Central memory CD8-positive, alpha-beta T cell (primary cell): ENCODE data around the gene FSTL4.
A peak's percentile ranks its signal among the peaks of the same experiment; 100 is the strongest.

Experiments used
- ATAC-seq: fragments of 150-1000 bp; cut with Tn5 transposase; replicated peaks from 2 replicates; pipeline ENCODE4 v1.10.0; 2022; ENCODE audit warnings: mild to moderate bottlenecking, moderate FRiP score, moderate number of reproducible peaks; ENCODE audit not compliant: poor library complexity, severe bottlenecking; ENCODE audit errors: extremely low read depth
- DNase-seq, 2 donors: peaks; one replicate each; pipeline ENCODE4 v3.0.0; 2021; ENCODE audit warnings: low spot score in 2 of 2
- H3K27ac Mint-ChIP-seq: one replicate; pipeline ENCODE4 v1.8.0; 2022; ENCODE audit warnings: low read depth, mild to moderate bottlenecking, moderate library complexity, mixed read lengths
- H3K27me3 Mint-ChIP-seq: one replicate; pipeline ENCODE4 v1.8.0; 2022; ENCODE audit warnings: mixed read lengths
- H3K36me3 Mint-ChIP-seq: one replicate; pipeline ENCODE4 v1.8.0; 2022; ENCODE audit warnings: mild to moderate bottlenecking, moderate library complexity, mixed read lengths; ENCODE audit not compliant: insufficient read depth
- H3K4me1 Mint-ChIP-seq: one replicate; pipeline ENCODE4 v1.8.0; 2022; ENCODE audit warnings: mixed read lengths
- H3K4me3 Mint-ChIP-seq: one replicate; pipeline ENCODE4 v1.8.0; 2022; ENCODE audit warnings: mild to moderate bottlenecking, moderate library complexity, mixed read lengths
- H3K9me3 Mint-ChIP-seq: one replicate; pipeline ENCODE4 v1.8.0; 2022; ENCODE audit warnings: mixed read lengths

The FSTL4 gene

GRCh38 chr5:133474851-133475590 lies 137.3 kb downstream of the FSTL4 start:
- no peak for DNase-seq
- H3K9me3 Mint-ChIP-seq, result no peaks in the 10 kb centered on the region
- H3K4me3 Mint-ChIP-seq, result no peak overlapping the region
- ATAC-seq, result no peak
- no peak overlapping the region for H3K27ac Mint-ChIP-seq
- H3K36me3 Mint-ChIP-seq, result peaks cover 3% of the 10 kb centered on the region
- no peaks in the 10 kb centered on the region for H3K4me1 Mint-ChIP-seq
- peaks cover 62% of the 10 kb centered on the region for H3K27me3 Mint-ChIP-seq

DNA sequence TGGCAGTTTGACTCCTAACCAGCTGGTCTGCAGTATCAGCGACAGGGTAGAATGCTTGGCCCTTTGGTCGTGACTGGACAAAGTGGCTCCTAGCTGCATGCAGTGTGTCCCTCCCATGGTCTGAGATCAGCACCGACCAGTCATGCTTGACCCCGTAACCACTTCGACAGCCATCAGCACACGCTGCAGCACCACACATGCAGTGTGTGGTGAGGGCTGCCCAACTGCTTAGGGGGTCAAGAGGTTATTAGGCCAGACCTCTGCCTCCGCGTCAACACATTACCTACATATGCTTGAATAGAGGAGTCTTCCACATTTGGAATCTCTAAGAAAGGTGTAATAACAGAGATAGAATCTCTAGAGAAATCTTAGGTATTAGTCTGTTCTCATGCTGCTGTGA lies 139.1 kb downstream of the FSTL4 start:
- DNase-seq (no peak), ATAC-seq (no peak)
- no peaks in the 10 kb centered on the region for H3K4me1 Mint-ChIP-seq
- peaks cover 3% of the 10 kb centered on the region for H3K36me3 Mint-ChIP-seq
- peaks cover 61% of the 10 kb centered on the region for H3K27me3 Mint-ChIP-seq
- H3K4me3 Mint-ChIP-seq, result no peak overlapping the region
- H3K9me3 Mint-ChIP-seq, result no peaks in the 10 kb centered on the region
- H3K27ac Mint-ChIP-seq, result no peak overlapping the region

DNA sequence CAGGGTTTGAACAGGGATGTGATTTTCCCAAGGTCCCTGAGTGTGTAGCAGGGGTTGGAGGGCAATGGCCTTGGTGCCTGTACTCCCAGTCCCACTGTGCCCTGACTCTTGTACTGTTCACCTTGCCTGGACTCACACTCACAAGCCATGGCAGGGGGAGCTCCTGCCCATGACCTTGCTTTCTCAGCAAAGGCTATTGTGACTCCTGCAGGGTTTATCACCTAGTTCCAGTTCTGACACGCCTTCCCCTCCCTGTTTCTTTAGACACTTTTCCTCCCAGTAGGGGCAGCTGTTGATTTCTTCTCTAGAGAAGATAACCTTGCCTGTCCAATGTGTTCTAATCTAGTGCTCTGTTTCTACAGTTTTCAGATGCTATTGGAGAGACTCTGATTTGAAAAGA lies 139.5 kb downstream of the FSTL4 start:
- H3K36me3 Mint-ChIP-seq, result no peaks in the 10 kb centered on the region
- H3K4me1 Mint-ChIP-seq, result no peaks in the 10 kb centered on the region
- ATAC-seq (no peak), DNase-seq (no peak)
- H3K9me3 Mint-ChIP-seq, result no peaks in the 10 kb centered on the region
- H3K27ac Mint-ChIP-seq, result no peak overlapping the region
- no peak overlapping the region for H3K4me3 Mint-ChIP-seq
- H3K27me3 Mint-ChIP-seq, result peaks cover 56% of the 10 kb centered on the region

GRCh38 chr5:133471699-133472098 lies 140.6 kb downstream of the FSTL4 start:
- DNase-seq (no peak), ATAC-seq (no peak)
- Mint-ChIP-seq H3K36me3 (no peaks in the 10 kb centered on the region), H3K27ac (no peak overlapping the region), H3K27me3 (peaks cover 52% of the 10 kb centered on the region), H3K4me1 (no peaks in the 10 kb centered on the region), H3K4me3 (no peak overlapping the region), H3K9me3 (no peaks in the 10 kb centered on the region)

GRCh38 chr5:133470841-133471240 lies 141.5 kb downstream of the FSTL4 start:
- H3K36me3 Mint-ChIP-seq, result peaks cover 2% of the 10 kb centered on the region
- DNase-seq, result no peak
- ATAC-seq, result no peak
- H3K4me3 Mint-ChIP-seq, result no peak overlapping the region
- no peaks in the 10 kb centered on the region for H3K9me3 Mint-ChIP-seq
- H3K27ac Mint-ChIP-seq, result no peak overlapping the region
- peaks cover 52% of the 10 kb centered on the region for H3K27me3 Mint-ChIP-seq
- H3K4me1 Mint-ChIP-seq, result no peaks in the 10 kb centered on the region

- ATAC-seq (no peak), DNase-seq (no peak)
- Mint-ChIP-seq H3K36me3 (peaks cover 2% of the 10 kb centered on the region), H3K4me1 (no peaks in the 10 kb centered on the region), H3K27me3 (peaks cover 44% of the 10 kb centered on the region), H3K9me3 (no peaks in the 10 kb centered on the region), H3K27ac (no peak overlapping the region), H3K4me3 (no peak overlapping the region)
These were observed 142.5 kb downstream of the FSTL4 start for GRCh38 chr5:133469846-133470245.

- Mint-ChIP-seq H3K9me3 (no peaks in the 10 kb centered on the region), H3K36me3 (peaks cover 2% of the 10 kb centered on the region), H3K4me3 (no peak overlapping the region), H3K27me3 (peaks cover 39% of the 10 kb centered on the region), H3K4me1 (no peaks in the 10 kb centered on the region), H3K27ac (no peak overlapping the region)
- DNase-seq, result no peak
- no peak for ATAC-seq
These were observed 143.1 kb downstream of the FSTL4 start for GRCh38 chr5:133469252-133469651.

- no peak for ATAC-seq
- Mint-ChIP-seq H3K27ac (no peak overlapping the region), H3K36me3 (peaks cover 2% of the 10 kb centered on the region)
These were observed 143.7 kb downstream of the FSTL4 start for GRCh38 chr5:133468596-133468995.

GRCh38 chr5:133467826-133468463 lies 144.4 kb downstream of the FSTL4 start:
- Mint-ChIP-seq H3K4me1 (no peaks in the 10 kb centered on the region), H3K27me3 (peaks cover 25% of the 10 kb centered on the region), H3K27ac (no peak overlapping the region), H3K4me3 (no peak overlapping the region), H3K9me3 (no peaks in the 10 kb centered on the region), H3K36me3 (peaks cover 2% of the 10 kb centered on the region)
- ATAC-seq (no peak), DNase-seq (no peak)

More at GRCh38 chr5:133468596-133468995, 143.7 kb downstream of the FSTL4 start:
- Mint-ChIP-seq H3K4me1 (no peaks in the 10 kb centered on the region), H3K4me3 (no peak overlapping the region), H3K9me3 (no peaks in the 10 kb centered on the region), H3K27me3 (peaks cover 32% of the 10 kb centered on the region)
- no peak for DNase-seq

DNA sequence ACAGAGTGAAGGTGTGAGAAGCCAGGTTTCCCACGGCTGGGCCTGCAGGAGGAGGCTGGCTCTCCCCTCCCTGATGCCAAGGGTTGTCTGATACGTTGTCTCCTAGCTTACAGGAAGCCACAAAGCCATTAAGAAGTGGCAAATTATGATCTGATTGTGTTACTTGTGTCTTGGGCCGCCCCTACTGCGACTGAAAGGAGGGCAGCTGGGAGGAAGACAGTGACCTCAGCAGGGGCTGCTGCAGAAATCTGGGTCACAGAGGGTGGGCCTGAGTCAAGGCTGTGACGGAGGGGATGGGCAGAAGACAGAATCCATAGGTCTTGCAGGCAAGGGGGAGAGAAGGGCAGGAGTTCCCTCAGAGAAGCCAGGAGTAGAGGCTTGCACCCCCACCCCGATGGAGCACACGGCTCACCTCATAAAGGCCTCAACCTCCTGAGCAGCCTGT lies 145.0 kb downstream of the FSTL4 start:
- H3K4me1 Mint-ChIP-seq, result no peaks in the 10 kb centered on the region
- H3K9me3 Mint-ChIP-seq, result no peaks in the 10 kb centered on the region
- no peak for DNase-seq
- no peak overlapping the region for H3K27ac Mint-ChIP-seq
- H3K27me3 Mint-ChIP-seq, result peaks cover 20% of the 10 kb centered on the region
- H3K36me3 Mint-ChIP-seq, result peaks cover 2% of the 10 kb centered on the region
- no peak overlapping the region for H3K4me3 Mint-ChIP-seq
- peak; percentile 71 for ATAC-seq

DNA sequence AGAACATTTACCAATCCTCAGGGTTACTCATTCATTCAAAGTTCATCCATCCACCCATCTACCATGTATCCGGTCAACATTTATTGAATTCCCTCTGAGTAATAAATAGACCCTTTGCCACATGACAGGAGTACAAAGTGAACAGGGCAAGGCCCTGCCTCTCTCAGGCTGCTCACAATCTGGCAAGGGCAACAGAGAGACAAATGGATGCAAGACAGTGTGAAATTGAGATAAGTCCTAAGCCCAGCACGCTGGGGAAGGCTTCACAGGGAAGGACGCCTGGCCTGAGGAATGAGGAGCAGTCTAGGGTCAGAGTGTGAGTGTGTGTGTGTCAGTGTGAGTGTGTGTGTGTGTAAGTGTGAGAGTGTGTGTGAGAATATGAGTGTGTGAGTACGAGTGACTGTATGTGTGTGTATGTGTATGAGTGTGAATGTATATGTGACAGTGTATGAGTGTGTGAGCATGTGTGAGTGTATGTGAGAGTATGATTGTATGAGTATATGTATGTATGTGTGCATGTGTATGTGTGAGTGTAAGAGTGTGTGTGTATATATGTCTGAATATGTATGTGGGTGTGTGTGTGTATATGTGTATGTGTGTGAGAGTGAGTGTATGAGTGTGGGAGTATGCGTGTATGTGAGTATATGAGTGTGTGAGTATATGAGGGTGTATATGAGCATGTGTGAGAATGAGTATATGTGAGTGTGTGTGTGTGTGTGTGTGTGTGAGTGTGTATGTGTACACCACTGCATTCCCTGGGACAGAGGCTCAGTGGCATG lies 145.6 kb downstream of the FSTL4 start:
- ATAC-seq (no peak), DNase-seq (no peak)
- no peak overlapping the region for H3K4me3 Mint-ChIP-seq

DNA sequence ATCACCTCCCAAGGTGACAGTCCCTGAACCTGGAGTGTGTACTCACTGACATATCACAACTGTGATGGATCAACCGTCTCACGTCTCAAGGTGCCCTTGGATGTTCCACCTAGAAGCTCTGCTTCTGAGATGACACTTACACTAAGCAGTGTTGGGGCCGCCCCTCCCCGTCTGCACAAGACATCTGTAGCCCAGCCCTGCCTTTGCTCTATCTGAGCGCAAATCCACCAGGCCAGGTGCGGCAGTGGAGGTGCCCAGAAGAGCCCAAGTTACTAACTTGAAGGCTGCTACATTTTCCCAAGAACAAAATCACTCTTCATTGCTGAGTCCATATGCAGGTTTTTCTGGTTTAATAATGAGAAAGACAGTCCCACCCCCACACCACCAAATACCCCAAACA lies 148.3 kb downstream of the FSTL4 start:
- DNase-seq (no peak), ATAC-seq (no peak)
- no peaks in the 10 kb centered on the region for H3K9me3 Mint-ChIP-seq
- no peak overlapping the region for H3K4me3 Mint-ChIP-seq
- H3K4me1 Mint-ChIP-seq, result peaks cover 6% of the 10 kb centered on the region
- no peak overlapping the region for H3K27ac Mint-ChIP-seq
- peaks cover 2% of the 10 kb centered on the region for H3K36me3 Mint-ChIP-seq
- peaks cover 2% of the 10 kb centered on the region for H3K27me3 Mint-ChIP-seq

More for the DNA sequence above, 145.6 kb downstream of the FSTL4 start:
- Mint-ChIP-seq H3K27me3 (peaks cover 13% of the 10 kb centered on the region), H3K27ac (no peak overlapping the region), H3K36me3 (peaks cover 2% of the 10 kb centered on the region), H3K4me1 (no peaks in the 10 kb centered on the region), H3K9me3 (no peaks in the 10 kb centered on the region)
